Adipocyte (in vitro differentiated cells): Measurements from ENCODE around the gene TNFSF15.

Source experiments
- DNase-seq: peaks from one replicate; pipeline ENCODE4 v3.0.0-alpha.2; 2015; ENCODE audit warnings: low read depth
- H3K27me3 ChIP-seq: replicated peaks from 2 replicates; pipeline ENCODE4 v1.7.0; 2013; ENCODE audit warnings: mild to moderate bottlenecking, low read length, moderate library complexity; ENCODE audit not compliant: control insufficient read depth, insufficient read depth
- H3K36me3 ChIP-seq: 2 replicates; pipeline ENCODE4 v1.7.0; 2013; ENCODE audit warnings: low read length, mild to moderate bottlenecking, moderate library complexity; ENCODE audit not compliant: control insufficient read depth, insufficient read depth, severe bottlenecking
- H3K4me1 ChIP-seq: 2 replicates; pipeline ENCODE4 v1.7.0; 2013; ENCODE audit warnings: mild to moderate bottlenecking, low read length, moderate library complexity; ENCODE audit not compliant: control insufficient read depth, insufficient read depth
- H3K4me3 ChIP-seq: 2 replicates; pipeline ENCODE4 v1.7.0; 2013; ENCODE audit warnings: mild to moderate bottlenecking, low read length, moderate library complexity
- H3K9ac ChIP-seq: 2 replicates; pipeline ENCODE4 v1.7.0; 2013; ENCODE audit warnings: mild to moderate bottlenecking, low read length, moderate library complexity
- H3K9me3 ChIP-seq: 2 replicates; pipeline ENCODE4 v1.7.0; 2013; ENCODE audit warnings: mild to moderate bottlenecking, low read length, moderate library complexity; ENCODE audit not compliant: control insufficient read depth

The TNFSF15 gene

GRCh38 chr9:114823441-114823840, 17.6 kb upstream of the TNFSF15 start:
- Histone ChIP-seq H3K9ac (no peak overlapping the region), H3K4me1 (peaks cover 24% of the 10 kb centered on the region), H3K27me3 (no peaks in the 10 kb centered on the region), H3K36me3 (no peaks in the 10 kb centered on the region), H3K9me3 (no peaks in the 10 kb centered on the region), H3K4me3 (no peak overlapping the region)
- no peak for DNase-seq

GRCh38 chr9:114822708-114823107, 16.9 kb upstream of the TNFSF15 start:
- Histone ChIP-seq H3K9me3 (no peaks in the 10 kb centered on the region), H3K4me3 (no peak overlapping the region), H3K36me3 (no peaks in the 10 kb centered on the region), H3K4me1 (peaks cover 24% of the 10 kb centered on the region), H3K27me3 (no peaks in the 10 kb centered on the region), H3K9ac (no peak overlapping the region)
- no peak for DNase-seq

GRCh38 chr9:114820776-114821501, 15.1 kb upstream of the TNFSF15 start:
- Histone ChIP-seq H3K36me3 (no peaks in the 10 kb centered on the region), H3K4me1 (peaks cover 24% of the 10 kb centered on the region), H3K4me3 (no peak overlapping the region), H3K9me3 (no peaks in the 10 kb centered on the region), H3K27me3 (no peaks in the 10 kb centered on the region), H3K9ac (no peak overlapping the region)
- DNase-seq, result no peak

- H3K4me1 ChIP-seq, result peaks cover 12% of the 10 kb centered on the region
- no peak overlapping the region for H3K4me3 ChIP-seq
- H3K36me3 ChIP-seq, result no peaks in the 10 kb centered on the region
- no peak overlapping the region for H3K9ac ChIP-seq
- H3K9me3 ChIP-seq, result no peaks in the 10 kb centered on the region
- H3K27me3 ChIP-seq, result no peaks in the 10 kb centered on the region
- no peak for DNase-seq
These were observed 12.3 kb upstream of the TNFSF15 start for GRCh38 chr9:114818178-114818577.

- DNase-seq, result no peak
- Histone ChIP-seq H3K4me3 (no peak overlapping the region), H3K4me1 (peaks cover 13% of the 10 kb centered on the region), H3K9ac (no peak overlapping the region), H3K36me3 (no peaks in the 10 kb centered on the region), H3K9me3 (no peaks in the 10 kb centered on the region), H3K27me3 (no peaks in the 10 kb centered on the region)
These were observed 8.0 kb upstream of the TNFSF15 start for GRCh38 chr9:114813717-114814418.

GRCh38 chr9:114811966-114812636, 6.3 kb upstream of the TNFSF15 start:
- Histone ChIP-seq H3K36me3 (no peaks in the 10 kb centered on the region), H3K9me3 (no peaks in the 10 kb centered on the region), H3K9ac (no peak overlapping the region), H3K27me3 (no peaks in the 10 kb centered on the region), H3K4me3 (no peak overlapping the region), H3K4me1 (peaks cover 13% of the 10 kb centered on the region)
- DNase-seq, result no peak

- peaks cover 13% of the 10 kb centered on the region for H3K4me1 ChIP-seq
- H3K9me3 ChIP-seq, result no peaks in the 10 kb centered on the region
- no peak for DNase-seq
- H3K4me3 ChIP-seq, result no peak overlapping the region
- no peaks in the 10 kb centered on the region for H3K36me3 ChIP-seq
- no peaks in the 10 kb centered on the region for H3K27me3 ChIP-seq
- no peak overlapping the region for H3K9ac ChIP-seq
These were observed 5.5 kb upstream of the TNFSF15 start for GRCh38 chr9:114811301-114811700.

- H3K36me3 ChIP-seq, result no peaks in the 10 kb centered on the region
- H3K27me3 ChIP-seq, result no peaks in the 10 kb centered on the region
- DNase-seq, result no peak
- no peak overlapping the region for H3K9ac ChIP-seq
- H3K9me3 ChIP-seq, result no peaks in the 10 kb centered on the region
- peaks cover 13% of the 10 kb centered on the region for H3K4me1 ChIP-seq
- H3K4me3 ChIP-seq, result no peak overlapping the region
These were observed 4.8 kb upstream of the TNFSF15 start for GRCh38 chr9:114810614-114811013.

GRCh38 chr9:114806526-114806900, 674 bp upstream of the TNFSF15 start:
- H3K9ac ChIP-seq, result no peak overlapping the region
- peaks cover 3% of the 10 kb centered on the region for H3K4me1 ChIP-seq
- no peak for DNase-seq
- no peak overlapping the region for H3K4me3 ChIP-seq
- H3K36me3 ChIP-seq, result no peaks in the 10 kb centered on the region
- H3K9me3 ChIP-seq, result no peaks in the 10 kb centered on the region
- no peaks in the 10 kb centered on the region for H3K27me3 ChIP-seq

GRCh38 chr9:114804505-114804904, 1.3 kb downstream of the TNFSF15 start:
- Histone ChIP-seq H3K9ac (no peak overlapping the region), H3K27me3 (no peaks in the 10 kb centered on the region), H3K4me3 (no peak overlapping the region), H3K36me3 (no peaks in the 10 kb centered on the region), H3K9me3 (no peaks in the 10 kb centered on the region), H3K4me1 (no peaks in the 10 kb centered on the region)
- peak; percentile 71 for DNase-seq

- no peaks in the 10 kb centered on the region for H3K4me1 ChIP-seq
- DNase-seq, result peak; percentile 23
- H3K4me3 ChIP-seq, result no peak overlapping the region
- no peaks in the 10 kb centered on the region for H3K36me3 ChIP-seq
- H3K9me3 ChIP-seq, result no peaks in the 10 kb centered on the region
- H3K9ac ChIP-seq, result no peak overlapping the region
- no peaks in the 10 kb centered on the region for H3K27me3 ChIP-seq
These were observed 2.2 kb downstream of the TNFSF15 start for GRCh38 chr9:114803479-114804265.
